Measurements from ENCODE around the gene AKAP17A.
"Not testable (repeated sequence)": the region's sequence is repeated elsewhere in the genome, so short reads cannot be mapped to it uniquely, and the experiment has no call there.

AKAP17A gene

GRCh38 chrX:1614927-1615326, 23.5 kb downstream of the AKAP17A start, which contains the start of gene ASMT:
Gene ASMT (plus strand): TSS chrX:1615059. CDS start chrX:1615200, 141 bp downstream.
- Histone ChIP-seq H3K9ac (ENCODE audit: low read length) (no peak within 1 kb of the TSS), H3K27me3 (ENCODE audit: control insufficient read depth, insufficient read depth, low read length) (no peaks in the 10 kb centered on the region), H3K9me3 (ENCODE audit: control insufficient read depth, low read depth, low read length) (no peaks in the 10 kb centered on the region), H3K4me1 (ENCODE audit: control insufficient read depth, low read depth, low read length) (peaks cover 4% of the 10 kb centered on the region), H3K4me3 (ENCODE audit: low read length) (no peak within 1 kb of the TSS), H3K36me3 (ENCODE audit: control insufficient read depth, low read depth, low read length) (no peaks in the 10 kb centered on the region), H3K27ac (ENCODE audit: low read length) (no peak within 1 kb of the TSS)

- Histone ChIP-seq H3K27me3 (ENCODE audit: control insufficient read depth, insufficient read depth, low read length) (no peaks in the 10 kb centered on the region), H3K4me1 (ENCODE audit: control insufficient read depth, low read depth, low read length) (peaks cover 4% of the 10 kb centered on the region), H3K27ac (ENCODE audit: low read length) (no peak overlapping the region), H3K4me3 (ENCODE audit: low read length) (no peak overlapping the region), H3K9me3 (ENCODE audit: control insufficient read depth, low read depth, low read length) (no peaks in the 10 kb centered on the region), H3K36me3 (ENCODE audit: control insufficient read depth, low read depth, low read length) (no peaks in the 10 kb centered on the region), H3K9ac (ENCODE audit: low read length) (no peak overlapping the region)
Observed at GRCh38 chrX:1618689-1619088, 27.3 kb downstream of the AKAP17A start.

- Histone ChIP-seq H3K27ac (ENCODE audit: low read length) (no peak overlapping the region), H3K9me3 (ENCODE audit: control insufficient read depth, low read depth, low read length) (no peaks in the 10 kb centered on the region), H3K4me3 (ENCODE audit: low read length) (no peak overlapping the region), H3K27me3 (ENCODE audit: control insufficient read depth, insufficient read depth, low read length) (no peaks in the 10 kb centered on the region), H3K4me1 (ENCODE audit: control insufficient read depth, low read depth, low read length) (no peaks in the 10 kb centered on the region), H3K36me3 (ENCODE audit: control insufficient read depth, low read depth, low read length) (no peaks in the 10 kb centered on the region), H3K9ac (ENCODE audit: low read length) (no peak overlapping the region)
Observed at GRCh38 chrX:1623691-1624090, 32.3 kb downstream of the AKAP17A start.

- not testable (repeated sequence) for H3K27me3 ChIP-seq (ENCODE audit: control insufficient read depth, insufficient read depth, low read length); H3K27ac ChIP-seq (ENCODE audit: low read length); H3K9me3 ChIP-seq (ENCODE audit: control insufficient read depth, low read depth, low read length); H3K4me1 ChIP-seq (ENCODE audit: control insufficient read depth, low read depth, low read length); H3K9ac ChIP-seq (ENCODE audit: low read length); H3K36me3 ChIP-seq (ENCODE audit: control insufficient read depth, low read depth, low read length); H3K4me3 ChIP-seq (ENCODE audit: low read length)
Observed at GRCh38 chrX:1624158-1624860, 32.9 kb downstream of the AKAP17A start.

GRCh38 chrX:1624861-1625215, 33.4 kb downstream of the AKAP17A start:
- not testable (repeated sequence) for H3K9ac ChIP-seq (ENCODE audit: low read length); H3K9me3 ChIP-seq (ENCODE audit: control insufficient read depth, low read depth, low read length); H3K4me3 ChIP-seq (ENCODE audit: low read length); H3K27ac ChIP-seq (ENCODE audit: low read length); H3K36me3 ChIP-seq (ENCODE audit: control insufficient read depth, low read depth, low read length); H3K27me3 ChIP-seq (ENCODE audit: control insufficient read depth, insufficient read depth, low read length); H3K4me1 ChIP-seq (ENCODE audit: control insufficient read depth, low read depth, low read length)

GRCh38 chrX:1629244-1629643, 37.8 kb downstream of the AKAP17A start:
- Histone ChIP-seq H3K4me3 (ENCODE audit: low read length) (no peak overlapping the region), H3K9me3 (ENCODE audit: control insufficient read depth, low read depth, low read length) (no peaks in the 10 kb centered on the region), H3K27me3 (ENCODE audit: control insufficient read depth, insufficient read depth, low read length) (no peaks in the 10 kb centered on the region), H3K4me1 (ENCODE audit: control insufficient read depth, low read depth, low read length) (no peaks in the 10 kb centered on the region), H3K36me3 (ENCODE audit: control insufficient read depth, low read depth, low read length) (no peaks in the 10 kb centered on the region), H3K27ac (ENCODE audit: low read length) (no peak overlapping the region), H3K9ac (ENCODE audit: low read length) (no peak overlapping the region)

GRCh38 chrX:1646009-1646408, 54.6 kb downstream of the AKAP17A start:
- Histone ChIP-seq H3K4me1 (ENCODE audit: control insufficient read depth, low read depth, low read length) (no peaks in the 10 kb centered on the region), H3K27me3 (ENCODE audit: control insufficient read depth, insufficient read depth, low read length) (no peaks in the 10 kb centered on the region), H3K9me3 (ENCODE audit: control insufficient read depth, low read depth, low read length) (peaks cover 9% of the 10 kb centered on the region), H3K27ac (ENCODE audit: low read length) (no peak overlapping the region), H3K36me3 (ENCODE audit: control insufficient read depth, low read depth, low read length) (no peaks in the 10 kb centered on the region), H3K9ac (ENCODE audit: low read length) (no peak overlapping the region), H3K4me3 (ENCODE audit: low read length) (no peak overlapping the region)

- Histone ChIP-seq H3K9ac (ENCODE audit: low read length) (no peak overlapping the region), H3K4me1 (ENCODE audit: control insufficient read depth, low read depth, low read length) (no peaks in the 10 kb centered on the region), H3K36me3 (ENCODE audit: control insufficient read depth, low read depth, low read length) (no peaks in the 10 kb centered on the region), H3K4me3 (ENCODE audit: low read length) (peak overlapping the region; percentile 33), H3K9me3 (ENCODE audit: control insufficient read depth, low read depth, low read length) (peaks cover 9% of the 10 kb centered on the region), H3K27ac (ENCODE audit: low read length) (no peak overlapping the region), H3K27me3 (ENCODE audit: control insufficient read depth, insufficient read depth, low read length) (no peaks in the 10 kb centered on the region)
Observed at GRCh38 chrX:1649621-1650020, 58.2 kb downstream of the AKAP17A start.
